Endothelial cell of coronary artery (primary cell): ENCODE results near the gene IPP. TPM values are rescaled to one million over a fixed set of nuclear protein-coding genes. Genes with fewer than 3 reads are reported as not detected.

Experiments used
- total RNA-seq: library from RNA; depleted of rRNA; stranded (reverse); fragments of >200 nt; gene quantifications from 2 replicates; pipeline ENCODE4 v1.2.3, GENCODE V29; 2014

The IPP gene
- 4.8 and 7.1 TPM in 2 replicates for total RNA-seq

GRCh38 chr1:45750298-45751038, at the start of gene IPP:
IPP (minus strand) TSS chr1:45750653; CDS start chr1:45746411, 4,242 bp downstream.

GRCh38 chr1:45687754-45688740, 62.4 kb downstream of the IPP start, which contains the start of gene TMEM69:
TMEM69 (plus strand) TSS chr1:45688181; CDS start chr1:45691069, 2,888 bp downstream.

DNA sequence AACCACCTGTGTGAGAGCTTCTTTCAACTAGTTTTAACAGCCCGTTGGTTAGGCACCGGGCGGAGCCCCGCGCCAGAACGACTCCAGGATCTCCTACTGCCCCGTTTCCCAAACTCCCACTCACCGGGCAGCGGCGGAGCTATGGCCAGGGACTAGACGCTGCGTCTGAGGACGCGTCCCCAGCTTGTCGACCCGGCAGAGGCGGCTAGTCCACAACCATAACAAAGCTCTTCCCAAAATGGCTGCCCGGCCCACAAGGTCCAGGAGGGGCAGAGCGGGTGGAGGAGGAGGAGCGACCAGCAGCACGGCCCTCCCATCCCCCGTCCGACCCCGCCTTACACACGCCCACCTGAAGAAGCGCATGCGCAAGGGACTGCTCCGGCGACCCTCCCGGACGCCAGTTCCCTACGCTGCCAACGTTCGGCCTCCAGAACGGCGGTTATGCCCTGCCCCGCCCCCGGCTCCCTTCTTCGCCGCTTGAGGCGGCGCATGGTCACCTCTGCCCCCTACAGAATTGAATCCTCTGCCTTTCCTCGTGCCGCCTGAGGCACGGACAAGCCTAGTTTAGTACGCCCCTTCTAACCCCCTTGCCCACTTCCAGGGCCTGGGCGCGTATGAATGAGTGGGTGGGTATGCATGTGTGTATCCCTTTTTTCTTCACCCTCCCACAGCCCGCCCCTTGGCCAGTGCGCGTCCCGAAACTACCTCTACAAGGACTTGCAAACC, 64.0 kb downstream of the IPP start, which contains the start of gene GPBP1L1:
GPBP1L1 (minus strand) TSS at position 246 of the 726 bp plus-strand sequence. CDS start 27,446 bp downstream, outside the sequence.

Other genes starting within 250 kb of the IPP start
- 706 and 799 TPM in 2 replicates for gene PRDX1, start 228.8 kb downstream of the IPP start, total RNA-seq
- gene AKR1A1, start 199.8 kb downstream of the IPP start, total RNA-seq: 137 and 169 TPM in 2 replicates
- 60.9 and 86.0 TPM in 2 replicates for gene NASP, start 166.6 kb downstream of the IPP start, total RNA-seq
- gene CCDC17, start 126.6 kb downstream of the IPP start, total RNA-seq: 0.54 and 1.1 TPM in 2 replicates
- gene GPBP1L1, start 64.1 kb downstream of the IPP start, total RNA-seq: 81.6 and 82.1 TPM in 2 replicates
- gene TMEM69, start 62.5 kb downstream of the IPP start, total RNA-seq: 9.5 and 10.2 TPM in 2 replicates
- gene MAST2, start 53.0 kb upstream of the IPP start, total RNA-seq: 14.4 and 22.3 TPM in 2 replicates